ENCODE measurements around the gene USP46.

The USP46 gene

DNA sequence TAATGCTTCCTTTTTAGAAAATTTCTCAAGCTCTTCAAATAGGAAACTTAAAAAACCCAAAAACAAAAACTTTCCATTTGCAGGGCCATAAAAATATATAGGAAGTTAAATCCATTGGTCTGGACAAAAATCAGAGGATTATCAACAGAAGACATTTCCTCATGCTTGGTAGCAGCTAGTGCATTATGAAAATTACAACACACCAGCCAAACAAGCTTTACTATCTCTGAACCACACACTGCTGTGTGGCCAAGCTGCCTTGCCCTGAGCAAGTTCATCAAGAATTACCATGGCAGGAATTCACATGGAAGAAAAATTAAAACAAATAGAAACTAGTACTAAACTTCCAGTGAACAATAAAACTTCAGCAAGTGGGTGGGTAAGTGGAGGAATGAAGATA lies 3.6 kb downstream of the USP46 start:
- no peak for DNase-seq

DNA sequence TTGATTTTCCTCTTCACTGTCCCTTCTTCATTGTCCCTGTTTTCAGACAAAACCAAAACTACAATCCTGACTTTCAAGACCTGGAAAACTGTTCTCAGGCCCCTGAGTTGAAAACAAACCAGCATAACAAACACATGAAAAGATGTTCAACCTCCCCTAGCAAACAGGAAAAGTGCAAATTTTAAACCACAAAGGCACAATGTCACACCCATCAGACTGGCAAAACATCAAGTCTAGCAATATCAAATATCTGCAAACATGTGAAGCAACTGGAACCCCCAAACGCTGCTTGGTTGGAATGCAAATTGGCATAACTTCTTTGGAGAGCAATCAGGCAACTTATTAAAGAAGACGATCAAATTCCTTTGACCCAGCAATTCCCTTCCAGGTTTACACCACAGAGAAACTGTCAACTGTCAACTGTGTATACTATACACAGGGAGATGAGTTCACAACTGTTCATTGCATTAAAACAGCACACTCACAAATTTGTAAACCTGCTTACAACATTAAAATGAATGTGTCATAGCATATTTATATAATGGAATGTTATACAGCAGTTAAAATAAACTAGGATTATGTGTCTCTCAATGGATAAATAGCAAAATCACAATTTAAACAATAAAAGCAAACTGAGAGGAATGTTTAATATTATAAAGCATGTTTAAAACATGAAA lies 7.0 kb downstream of the USP46 start:
- no peak for DNase-seq

DNA sequence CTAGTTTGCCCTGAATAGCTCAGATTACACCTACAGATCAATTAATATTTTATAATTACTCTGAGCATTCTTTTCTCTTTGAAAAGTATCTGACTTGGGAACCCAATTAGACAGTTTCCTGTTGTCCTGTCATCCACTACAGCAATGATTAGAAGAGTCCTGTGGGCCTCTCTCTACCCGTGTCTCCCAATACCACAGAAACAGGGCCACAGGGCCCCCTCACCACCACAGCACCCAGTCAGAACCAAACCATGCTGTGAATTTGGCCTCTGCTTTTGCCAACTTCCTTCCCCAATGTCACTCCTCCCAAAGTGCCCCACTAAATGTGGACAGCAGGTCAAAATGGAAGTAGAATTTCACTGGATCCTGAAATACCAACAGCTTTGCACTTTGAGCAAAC lies 10.3 kb downstream of the USP46 start:
- DNase-seq = no peak

DNA sequence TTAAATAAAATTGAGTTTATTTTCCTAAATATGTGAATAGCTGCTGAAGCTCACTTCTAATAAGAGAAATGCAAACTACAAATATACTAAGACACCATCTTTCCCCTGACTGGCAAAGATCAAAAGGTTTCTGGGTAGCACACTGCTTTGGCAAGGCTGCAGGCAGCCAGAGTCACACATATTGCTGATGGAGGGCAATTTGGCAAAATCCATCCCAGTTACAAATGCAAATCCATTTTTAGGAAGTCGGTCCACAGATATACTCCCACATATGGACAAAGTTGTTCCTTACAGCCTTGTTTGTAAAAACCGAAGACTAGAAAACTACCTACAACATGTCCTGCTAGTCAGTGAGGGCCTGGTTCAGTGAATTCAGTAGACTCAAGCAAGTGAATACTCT lies 12.4 kb downstream of the USP46 start:
- DNase-seq = no peak

DNA sequence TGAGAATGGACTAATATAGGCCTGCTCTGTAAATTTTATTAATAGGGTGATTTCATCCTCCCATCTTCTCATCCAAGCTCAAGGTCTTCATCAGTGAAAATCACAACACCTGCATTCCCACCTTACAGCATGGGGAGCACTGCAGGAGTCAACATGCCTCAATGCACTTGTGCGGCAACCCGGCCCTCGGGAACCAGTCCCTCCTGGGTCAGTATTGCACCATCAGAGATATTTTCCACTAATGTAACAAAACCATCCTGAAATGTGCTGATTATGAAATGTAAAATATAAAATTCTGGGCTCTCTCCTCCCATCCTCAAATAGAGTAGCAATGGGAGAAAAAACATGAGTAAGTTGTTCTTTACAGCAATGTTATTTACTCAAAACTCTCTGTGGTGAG lies 13.0 kb downstream of the USP46 start:
- no peak for DNase-seq

GRCh38 chr4:52645300-52645699 lies 13.8 kb downstream of the USP46 start:
- DNase-seq = no peak

DNA sequence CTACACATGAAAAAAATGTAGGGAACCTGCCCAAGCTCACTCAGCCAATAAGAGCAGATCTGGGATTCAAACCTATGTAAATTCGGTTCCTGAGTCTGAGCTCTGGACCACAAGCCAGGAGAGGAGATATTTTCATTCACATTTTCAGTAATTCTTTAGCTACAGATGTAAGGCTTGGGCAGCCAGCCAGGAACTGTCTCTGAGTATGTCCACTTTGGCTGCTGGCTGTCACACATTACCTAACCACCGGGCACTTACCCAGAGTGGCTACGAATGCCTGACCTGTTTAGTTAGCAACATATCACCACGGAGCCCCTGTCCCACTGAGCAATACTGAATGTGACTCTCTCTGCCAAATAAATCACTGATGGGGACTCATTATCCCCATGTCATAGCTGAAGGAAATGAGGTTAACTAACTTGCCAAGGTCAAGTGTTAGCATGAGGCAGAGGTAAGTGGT lies 15.3 kb downstream of the USP46 start:
- no peak for DNase-seq

GRCh38 chr4:52643190-52643589 lies 15.9 kb downstream of the USP46 start:
- no peak for DNase-seq

- no peak for DNase-seq
These were observed 17.1 kb downstream of the USP46 start for GRCh38 chr4:52641854-52642563.

DNA sequence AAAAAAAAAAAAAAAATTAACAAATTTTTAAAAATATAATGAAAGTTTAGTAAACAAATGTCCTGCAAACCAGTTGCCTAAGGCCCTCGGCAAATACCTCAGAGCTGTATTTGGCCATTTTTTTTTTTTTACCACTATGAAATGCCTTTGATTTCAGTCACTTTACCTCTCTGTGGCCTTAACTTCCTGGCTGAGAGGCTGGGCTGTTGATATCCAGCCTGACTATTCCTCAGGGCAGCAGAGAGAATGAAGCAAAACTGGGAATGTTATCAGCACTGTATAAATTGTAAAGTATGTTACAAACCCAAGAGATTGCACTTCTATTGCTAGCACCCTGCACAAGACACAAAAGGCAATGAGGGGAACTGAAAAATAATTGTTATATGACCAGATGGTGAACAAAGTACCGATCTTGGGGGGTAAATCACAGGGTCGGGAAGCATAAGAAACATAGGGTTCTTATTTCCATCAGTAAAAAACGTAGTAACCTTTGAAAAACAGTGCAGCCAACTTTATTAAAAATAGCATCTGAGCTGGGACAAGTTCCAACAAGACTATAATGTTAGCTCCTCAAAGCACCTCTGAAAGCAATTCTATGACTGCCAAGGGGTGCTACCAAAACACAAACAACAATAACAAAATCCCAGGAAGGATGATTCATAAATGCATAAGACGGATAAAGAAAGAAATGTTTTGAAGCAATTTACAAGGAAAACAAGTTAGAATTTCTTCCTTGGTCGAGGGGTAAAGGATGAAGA lies 18.1 kb downstream of the USP46 start:
- no peak for DNase-seq

- no peak for DNase-seq
These were observed 20.4 kb downstream of the USP46 start for GRCh38 chr4:52638717-52639116.

DNA sequence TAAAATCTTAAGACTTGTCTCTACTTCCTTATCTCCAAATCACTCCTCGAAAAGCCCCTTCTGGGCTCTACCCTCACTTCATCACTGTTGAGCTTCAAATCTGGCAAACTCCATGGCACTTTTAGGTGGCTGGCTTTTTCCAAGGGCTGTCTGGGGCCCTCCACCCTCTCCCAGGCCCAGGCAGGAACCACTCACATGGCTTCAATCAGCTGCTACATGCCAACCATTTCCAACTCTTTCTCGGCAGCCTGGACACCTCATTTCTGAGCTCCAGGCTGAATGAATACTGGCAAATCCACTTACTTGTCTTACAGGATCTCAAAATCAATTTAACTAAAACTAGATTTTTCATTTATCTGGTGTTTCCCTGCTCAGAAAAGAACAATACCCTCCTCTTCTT lies 22.0 kb downstream of the USP46 start:
- DNase-seq = no peak

- no peak for DNase-seq
These were observed 23.5 kb downstream of the USP46 start for GRCh38 chr4:52635560-52635959.

DNA sequence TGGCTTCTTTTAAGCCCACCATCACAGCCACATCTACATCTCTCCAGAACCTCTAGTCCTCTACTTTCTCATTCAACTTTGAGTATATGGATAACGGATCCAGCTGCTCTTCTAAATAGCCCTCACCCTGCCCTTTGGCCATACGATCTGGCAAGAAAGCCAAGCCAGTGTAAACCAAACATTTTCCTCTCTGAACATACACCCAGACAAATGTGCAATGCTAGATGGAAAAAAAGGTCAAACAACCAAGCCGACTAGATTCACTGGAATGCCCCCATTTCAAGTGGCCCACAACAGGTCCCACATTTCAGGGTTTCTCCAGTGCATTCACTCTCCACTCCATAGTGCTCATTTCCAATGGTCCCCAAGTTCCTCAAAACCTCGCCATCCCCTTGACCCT lies 24.0 kb downstream of the USP46 start:
- no peak for DNase-seq

- no peak for DNase-seq
These were observed 25.3 kb downstream of the USP46 start for GRCh38 chr4:52633846-52634245.

GRCh38 chr4:52628974-52629373 lies 30.1 kb downstream of the USP46 start:
- no peak for DNase-seq

GRCh38 chr4:52628543-52628942 lies 30.6 kb downstream of the USP46 start:
- no peak for DNase-seq

- DNase-seq = no peak
These were observed 31.2 kb downstream of the USP46 start for GRCh38 chr4:52627876-52628275.

DNA sequence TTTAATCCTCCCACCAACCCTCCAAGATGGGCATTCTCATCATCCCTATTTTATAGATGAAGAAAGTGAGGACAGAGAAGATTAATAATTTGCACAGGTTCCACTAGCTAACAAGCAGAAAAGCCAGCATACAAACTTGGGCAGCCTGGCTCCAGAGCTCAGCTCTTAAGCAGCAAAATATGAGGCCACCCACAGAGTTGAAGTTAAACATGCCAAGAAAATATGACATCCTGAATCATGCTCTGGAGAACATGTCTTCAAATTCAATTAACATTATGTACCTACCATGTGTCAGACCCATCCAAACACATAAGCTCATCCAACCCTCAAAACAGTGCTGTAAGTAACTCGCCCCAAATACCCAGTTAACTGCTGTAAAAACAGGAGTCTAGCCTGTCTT lies 33.9 kb downstream of the USP46 start:
- DNase-seq = no peak

GRCh38 chr4:52622564-52622963 lies 36.5 kb downstream of the USP46 start:
- DNase-seq = no peak

DNA sequence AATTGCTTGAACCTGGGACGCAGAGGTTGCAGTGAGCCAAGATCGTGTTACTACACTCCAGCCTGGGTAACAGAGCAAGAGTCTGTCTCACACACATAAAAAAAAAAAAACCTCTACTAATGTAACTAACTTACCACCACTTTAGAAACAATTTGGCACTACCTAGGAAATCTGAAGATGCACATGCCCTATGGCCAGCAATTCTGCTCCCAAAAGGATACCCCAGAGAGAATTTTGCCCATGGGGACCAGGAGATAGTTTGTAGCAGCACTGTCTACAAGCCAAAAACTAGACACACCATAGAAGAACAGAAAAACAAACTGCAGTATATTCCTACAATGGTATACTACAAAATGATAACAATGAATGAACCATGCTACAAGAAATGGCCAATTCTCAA lies 37.5 kb downstream of the USP46 start:
- DNase-seq = no peak

DNA sequence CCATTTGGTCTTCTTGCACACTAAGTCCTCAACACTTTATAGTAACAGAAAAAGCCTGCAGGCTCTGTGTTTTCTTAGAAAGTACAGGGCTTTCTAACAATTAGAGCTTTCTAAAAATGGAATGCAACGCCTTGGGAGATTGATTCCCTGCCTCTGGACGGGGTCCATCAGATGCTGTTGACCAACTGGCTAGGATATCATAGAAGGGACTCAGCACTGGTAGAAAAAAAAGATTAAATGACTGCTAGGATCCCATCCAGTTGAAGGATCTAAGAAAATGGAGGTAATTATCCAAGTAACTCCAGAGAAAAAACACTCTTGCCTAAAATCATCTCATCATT lies 39.5 kb downstream of the USP46 start:
- DNase-seq = no peak

- DNase-seq = no peak
These were observed 40.1 kb downstream of the USP46 start for GRCh38 chr4:52618795-52619590.

Measured in stimulated activated CD4-positive, alpha-beta T cell treated with anti-CD3 and anti-CD28 coated beads, Interleukin-4, amount 100 ng/mL, for 1 hour (primary cell).